ENCODE results near the gene ARHGEF1. TPM values are rescaled to one million over a fixed set of nuclear protein-coding genes. Genes with fewer than 3 reads are reported as not detected.
"Not testable (repeated sequence)": the region's sequence is repeated elsewhere in the genome, so short reads cannot be mapped to it uniquely, and the experiment has no call there.

The ARHGEF1 gene
- total RNA-seq, 1 donor from 2014 or later, result 353 TPM

DNA sequence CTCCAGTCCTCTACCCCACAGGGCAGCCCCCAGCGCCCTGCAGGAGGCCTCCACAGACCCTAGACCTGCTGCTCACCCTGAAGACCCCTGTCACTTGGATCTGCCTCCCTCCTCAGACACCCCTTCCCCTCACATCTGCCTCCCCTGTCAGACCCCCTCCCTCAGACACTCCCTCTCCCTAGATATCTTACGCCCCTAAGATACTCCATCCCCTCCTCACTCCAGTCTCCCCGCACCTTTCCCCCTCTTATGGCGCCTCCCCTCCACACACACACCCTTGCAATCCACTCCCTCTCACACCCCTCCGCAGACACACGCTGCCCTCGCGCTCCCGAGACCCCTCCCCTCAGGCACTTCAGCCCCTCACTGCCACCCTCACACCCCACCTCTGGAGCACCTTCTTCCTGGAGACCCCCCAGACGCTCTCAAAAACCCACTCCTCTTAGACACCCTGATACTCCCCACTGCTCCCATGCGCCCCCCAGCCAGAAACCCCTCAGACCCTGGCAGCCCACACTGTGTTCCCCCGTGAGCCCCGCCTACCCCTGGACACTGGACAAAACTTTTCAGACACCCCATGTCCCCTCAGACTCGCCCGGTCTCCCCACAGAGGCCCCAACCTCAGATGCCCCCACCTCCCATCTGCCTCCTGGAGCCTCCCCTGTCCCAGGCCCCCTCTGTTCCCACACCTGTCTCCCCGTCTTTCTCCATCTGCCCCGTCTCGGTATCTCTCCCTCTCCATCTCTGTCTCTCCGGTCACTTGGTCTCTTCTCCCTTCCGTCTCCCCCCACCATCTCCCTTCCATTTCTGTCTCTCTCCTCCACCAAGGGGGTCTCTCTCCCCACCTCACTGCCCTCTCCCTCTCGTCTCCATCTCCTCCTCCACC lies 30.8 kb downstream of the ARHGEF1 start:
- intact Hi-C loops (cut with micrococcal nuclease), result no loop called here
- Mint-ChIP-seq H3K9me3 (no peaks in the 10 kb centered on the region), H3K36me3 (ENCODE audit: low read depth) (peaks cover 16% of the 10 kb centered on the region), H3K27me3 (ENCODE audit: low read depth) (peaks cover 31% of the 10 kb centered on the region), H3K4me3 (ENCODE audit: low read depth) (no peak overlapping the region), H3K27ac (no peak overlapping the region), H3K4me1 (ENCODE audit: low read depth) (peaks cover 4% of the 10 kb centered on the region)
- DNase-seq (ENCODE audit: low spot score), result no peak

GRCh38 chr19:41914424-41914834 lies 31.4 kb downstream of the ARHGEF1 start:
- H3K4me3 Mint-ChIP-seq (ENCODE audit: low read depth); H3K9me3 Mint-ChIP-seq; DNase-seq (ENCODE audit: low spot score); H3K4me1 Mint-ChIP-seq (ENCODE audit: low read depth); intact Hi-C loops (cut with micrococcal nuclease); H3K27ac Mint-ChIP-seq: not testable (repeated sequence)
- peaks cover 15% of the 10 kb centered on the region for H3K36me3 Mint-ChIP-seq (ENCODE audit: low read depth)
- peaks cover 31% of the 10 kb centered on the region for H3K27me3 Mint-ChIP-seq (ENCODE audit: low read depth)

- Mint-ChIP-seq H3K27me3 (ENCODE audit: low read depth) (peaks cover 31% of the 10 kb centered on the region), H3K4me1 (ENCODE audit: low read depth) (peaks cover 4% of the 10 kb centered on the region), H3K4me3 (ENCODE audit: low read depth) (no peak overlapping the region), H3K9me3 (no peaks in the 10 kb centered on the region), H3K27ac (no peak overlapping the region), H3K36me3 (ENCODE audit: low read depth) (peaks cover 14% of the 10 kb centered on the region)
- no peak for DNase-seq (ENCODE audit: low spot score)
- intact Hi-C loops (cut with micrococcal nuclease), result no loop called here
These were observed 32.2 kb downstream of the ARHGEF1 start for GRCh38 chr19:41915021-41915775.

DNA sequence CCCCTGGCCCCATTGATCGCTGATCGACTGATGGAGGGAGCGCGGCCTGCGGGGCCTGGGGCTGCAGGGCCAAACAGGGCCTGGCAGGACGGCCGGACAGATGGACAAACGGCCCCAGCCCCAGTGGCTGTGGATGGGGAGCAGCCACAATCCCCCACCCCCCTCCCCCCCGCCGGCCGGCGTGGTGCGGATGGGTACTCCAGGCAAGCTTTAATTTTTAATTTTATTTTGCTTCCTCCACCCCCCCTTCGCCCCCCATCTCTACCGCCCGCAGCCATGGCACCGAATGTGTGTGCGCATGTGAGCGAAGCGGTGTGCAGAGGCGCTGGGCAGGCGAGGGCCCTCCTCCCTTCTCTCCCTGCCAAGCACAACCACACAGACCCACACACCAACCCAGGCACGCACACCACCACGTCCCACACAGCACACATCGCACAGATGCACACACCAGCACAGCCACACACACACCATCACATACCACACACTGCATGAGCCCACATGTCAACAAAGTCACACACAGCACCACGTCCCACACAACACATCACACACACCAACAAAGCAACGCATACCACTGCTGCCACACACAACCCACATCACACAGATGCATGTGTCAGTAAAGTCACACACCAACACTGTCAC lies 32.9 kb downstream of the ARHGEF1 start:
- H3K9me3 Mint-ChIP-seq, result no peaks in the 10 kb centered on the region
- H3K4me3 Mint-ChIP-seq (ENCODE audit: low read depth), result no peak overlapping the region
- H3K27ac Mint-ChIP-seq, result no peak overlapping the region
- no peak for DNase-seq (ENCODE audit: low spot score)
- peaks cover 28% of the 10 kb centered on the region for H3K27me3 Mint-ChIP-seq (ENCODE audit: low read depth)
- peaks cover 7% of the 10 kb centered on the region for H3K36me3 Mint-ChIP-seq (ENCODE audit: low read depth)
- H3K4me1 Mint-ChIP-seq (ENCODE audit: low read depth), result peaks cover 4% of the 10 kb centered on the region
- intact Hi-C loops (cut with micrococcal nuclease), result no loop called here

DNA sequence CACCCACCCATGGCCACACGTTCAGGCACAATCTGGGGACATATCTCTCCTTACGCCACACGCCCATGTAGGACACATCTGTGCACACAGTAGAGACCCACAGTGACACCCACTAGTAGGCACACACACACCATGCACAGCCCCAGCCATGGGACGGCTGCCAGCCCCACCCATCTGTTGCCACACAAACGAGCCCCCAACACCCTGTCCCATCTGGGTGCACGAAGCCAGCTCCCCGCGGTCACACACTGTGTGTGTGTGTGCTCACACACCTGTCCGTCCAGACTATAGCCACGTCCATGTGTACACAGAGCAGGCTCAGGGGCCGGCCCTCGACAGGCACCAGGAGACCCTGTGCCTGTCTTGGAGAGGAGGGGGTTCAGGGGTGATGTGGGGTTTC lies 34.7 kb downstream of the ARHGEF1 start:
- no peak overlapping the region for H3K27ac Mint-ChIP-seq
- intact Hi-C loops (cut with micrococcal nuclease), result no loop called here
- H3K27me3 Mint-ChIP-seq (ENCODE audit: low read depth), result peaks cover 21% of the 10 kb centered on the region
- no peaks in the 10 kb centered on the region for H3K36me3 Mint-ChIP-seq (ENCODE audit: low read depth)
- H3K4me1 Mint-ChIP-seq (ENCODE audit: low read depth), result peaks cover 9% of the 10 kb centered on the region
- no peaks in the 10 kb centered on the region for H3K9me3 Mint-ChIP-seq
- no peak for DNase-seq (ENCODE audit: low spot score)
- H3K4me3 Mint-ChIP-seq (ENCODE audit: low read depth), result no peak overlapping the region

DNA sequence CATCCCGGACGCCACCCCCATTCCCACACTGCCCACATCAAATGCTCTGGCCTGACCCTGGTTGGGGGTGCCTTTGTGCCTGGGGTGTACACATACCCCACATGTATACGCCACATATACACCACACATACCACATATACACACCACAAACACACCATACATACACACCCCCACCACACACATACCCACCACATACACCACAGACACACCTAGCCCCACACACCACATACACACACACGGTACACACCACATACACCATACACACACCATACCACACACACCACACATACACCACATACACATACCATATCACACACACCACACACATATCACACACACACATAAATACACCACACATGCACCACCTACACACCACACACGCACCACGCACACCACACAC lies 35.1 kb downstream of the ARHGEF1 start:
- intact Hi-C loops (cut with micrococcal nuclease), result no loop called here
- Mint-ChIP-seq H3K4me1 (ENCODE audit: low read depth) (peaks cover 11% of the 10 kb centered on the region), H3K36me3 (ENCODE audit: low read depth) (peaks cover under 1% of the 10 kb centered on the region), H3K4me3 (ENCODE audit: low read depth) (no peak overlapping the region), H3K27me3 (ENCODE audit: low read depth) (peaks cover 22% of the 10 kb centered on the region), H3K9me3 (no peaks in the 10 kb centered on the region), H3K27ac (no peak overlapping the region)
- no peak for DNase-seq (ENCODE audit: low spot score)

DNA sequence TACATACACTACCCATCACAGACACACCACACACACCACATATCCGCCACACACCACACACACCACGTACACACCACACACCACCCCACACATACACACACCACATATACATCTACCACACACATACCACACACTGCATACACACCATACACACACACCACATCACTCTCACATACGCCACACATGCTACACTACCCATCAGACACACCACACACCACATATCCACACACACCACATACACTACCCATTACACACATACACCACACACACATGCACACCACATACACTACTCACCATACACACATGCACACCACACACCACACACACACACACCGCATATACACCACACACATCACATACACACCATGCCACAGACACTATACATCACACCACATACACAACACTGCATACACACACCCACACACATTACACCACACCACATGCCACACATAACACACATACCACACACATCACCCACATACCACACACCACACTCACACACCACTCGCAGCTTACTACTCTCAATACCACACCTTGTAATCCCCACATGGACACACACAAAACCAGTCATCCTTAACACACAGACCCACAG lies 35.8 kb downstream of the ARHGEF1 start:
- Mint-ChIP-seq H3K9me3 (no peaks in the 10 kb centered on the region), H3K27ac (no peak overlapping the region), H3K4me3 (ENCODE audit: low read depth) (no peak overlapping the region), H3K36me3 (ENCODE audit: low read depth) (peaks cover 4% of the 10 kb centered on the region), H3K4me1 (ENCODE audit: low read depth) (peaks cover 14% of the 10 kb centered on the region), H3K27me3 (ENCODE audit: low read depth) (peaks cover 21% of the 10 kb centered on the region)
- DNase-seq (ENCODE audit: low spot score), result no peak
- intact Hi-C loops (cut with micrococcal nuclease), result no loop called here

DNA sequence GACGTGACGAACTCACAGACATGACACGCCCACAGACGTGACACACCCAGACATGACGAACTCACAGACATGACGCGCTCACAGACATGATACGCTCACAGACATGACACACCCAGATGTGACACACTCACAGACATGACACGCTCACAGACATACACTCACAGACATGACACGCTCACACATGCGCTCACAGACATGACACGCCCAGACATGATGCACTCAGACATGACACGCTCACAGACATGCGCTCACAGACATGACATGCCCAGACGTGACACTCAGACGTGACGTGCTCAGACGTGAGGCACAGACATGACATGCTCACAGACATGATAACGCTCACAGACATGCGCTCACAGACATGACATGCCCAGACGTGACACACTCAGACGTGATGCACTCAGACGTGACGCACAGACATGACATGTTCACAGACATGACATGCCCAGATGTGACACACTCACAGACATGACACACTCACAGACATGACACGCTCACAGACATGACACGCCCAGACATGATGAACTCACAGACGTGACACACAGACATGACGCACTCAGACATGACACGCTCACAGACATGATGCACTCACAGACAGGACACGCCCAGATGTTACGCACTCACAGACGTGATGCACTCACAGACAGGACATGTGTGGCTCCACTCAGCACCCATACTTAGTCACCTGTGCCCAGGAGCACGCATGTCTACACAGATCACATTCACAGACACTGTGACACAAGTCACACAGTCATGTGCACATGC lies 37.1 kb downstream of the ARHGEF1 start:
- DNase-seq (ENCODE audit: low spot score), result no peak
- peaks cover 4% of the 10 kb centered on the region for H3K36me3 Mint-ChIP-seq (ENCODE audit: low read depth)
- intact Hi-C loops (cut with micrococcal nuclease), result no loop called here
- H3K4me1 Mint-ChIP-seq (ENCODE audit: low read depth), result peaks cover 12% of the 10 kb centered on the region
- H3K9me3 Mint-ChIP-seq, result no peaks in the 10 kb centered on the region
- H3K4me3 Mint-ChIP-seq (ENCODE audit: low read depth), result no peak overlapping the region
- H3K27me3 Mint-ChIP-seq (ENCODE audit: low read depth), result peaks cover 12% of the 10 kb centered on the region
- H3K27ac Mint-ChIP-seq, result no peak overlapping the region

- H3K36me3 Mint-ChIP-seq (ENCODE audit: low read depth), result peaks cover 4% of the 10 kb centered on the region
- no peak for DNase-seq (ENCODE audit: low spot score)
- H3K4me1 Mint-ChIP-seq (ENCODE audit: low read depth), result peaks cover 12% of the 10 kb centered on the region
- no peak overlapping the region for H3K4me3 Mint-ChIP-seq (ENCODE audit: low read depth)
- H3K27ac Mint-ChIP-seq, result no peak overlapping the region
- intact Hi-C loops (cut with micrococcal nuclease), result no loop called here
- H3K27me3 Mint-ChIP-seq (ENCODE audit: low read depth), result peaks cover 12% of the 10 kb centered on the region
- H3K9me3 Mint-ChIP-seq, result no peaks in the 10 kb centered on the region
These were observed 38.0 kb downstream of the ARHGEF1 start for GRCh38 chr19:41920882-41921576.

- Mint-ChIP-seq H3K4me3 (ENCODE audit: low read depth) (no peak overlapping the region), H3K36me3 (ENCODE audit: low read depth) (peaks cover 4% of the 10 kb centered on the region), H3K27ac (peak overlapping the region; percentile 17), H3K9me3 (no peaks in the 10 kb centered on the region), H3K27me3 (ENCODE audit: low read depth) (peaks cover 12% of the 10 kb centered on the region), H3K4me1 (ENCODE audit: low read depth) (peaks cover 12% of the 10 kb centered on the region)
- DNase-seq (ENCODE audit: low spot score), result no peak
- intact Hi-C loops (cut with micrococcal nuclease), result no loop called here
These were observed 38.9 kb downstream of the ARHGEF1 start for GRCh38 chr19:41921577-41922576.

DNA sequence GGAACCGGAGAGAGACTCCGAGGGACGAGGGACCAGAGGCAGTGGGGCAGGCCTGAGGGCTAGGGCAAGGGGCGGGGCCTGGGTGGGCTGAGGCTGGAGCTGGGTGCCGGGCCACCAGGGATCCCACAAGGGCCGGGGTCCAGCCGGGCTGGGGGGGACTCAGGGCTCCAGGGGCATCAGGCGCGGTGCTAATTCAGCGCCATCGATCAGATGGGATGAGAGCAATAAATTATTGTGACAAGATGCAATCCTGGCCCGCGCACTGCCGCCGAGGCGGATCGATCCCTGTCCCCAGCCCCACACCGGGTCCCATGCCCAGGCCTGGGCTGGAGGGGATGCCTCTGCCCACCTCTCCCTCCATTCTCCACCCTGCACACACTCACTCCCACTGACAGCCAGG lies 39.6 kb downstream of the ARHGEF1 start:
- no peak overlapping the region for H3K4me3 Mint-ChIP-seq (ENCODE audit: low read depth)
- intact Hi-C loops (cut with micrococcal nuclease), result no loop called here

More for the DNA sequence above, 39.6 kb downstream of the ARHGEF1 start:
- Mint-ChIP-seq H3K27ac (no peak overlapping the region), H3K4me1 (ENCODE audit: low read depth) (peaks cover 12% of the 10 kb centered on the region), H3K9me3 (no peaks in the 10 kb centered on the region), H3K36me3 (ENCODE audit: low read depth) (peaks cover 4% of the 10 kb centered on the region), H3K27me3 (ENCODE audit: low read depth) (peaks cover 12% of the 10 kb centered on the region)
- no peak for DNase-seq (ENCODE audit: low spot score)
